Measurements from ENCODE around the gene LMAN1. TPM values are rescaled to one million over a fixed set of nuclear protein-coding genes. Genes with fewer than 3 reads are reported as not detected.

The LMAN1 gene
- total RNA-seq, 2 experiments from 2014 or later: 23.9 to 26.1 TPM

GRCh38 chr18:59278793-59279192, 80.3 kb downstream of the LMAN1 start:
- H3K4me3 Mint-ChIP-seq: no peak overlapping the region
- no peak for ATAC-seq (ENCODE audit: poor library complexity)
- POLR2A ChIA-PET: no interaction called here
- H3K4me1 Mint-ChIP-seq (ENCODE audit: low read depth): no peaks in the 10 kb centered on the region
- TF ChIP-seq, protein P1, sequence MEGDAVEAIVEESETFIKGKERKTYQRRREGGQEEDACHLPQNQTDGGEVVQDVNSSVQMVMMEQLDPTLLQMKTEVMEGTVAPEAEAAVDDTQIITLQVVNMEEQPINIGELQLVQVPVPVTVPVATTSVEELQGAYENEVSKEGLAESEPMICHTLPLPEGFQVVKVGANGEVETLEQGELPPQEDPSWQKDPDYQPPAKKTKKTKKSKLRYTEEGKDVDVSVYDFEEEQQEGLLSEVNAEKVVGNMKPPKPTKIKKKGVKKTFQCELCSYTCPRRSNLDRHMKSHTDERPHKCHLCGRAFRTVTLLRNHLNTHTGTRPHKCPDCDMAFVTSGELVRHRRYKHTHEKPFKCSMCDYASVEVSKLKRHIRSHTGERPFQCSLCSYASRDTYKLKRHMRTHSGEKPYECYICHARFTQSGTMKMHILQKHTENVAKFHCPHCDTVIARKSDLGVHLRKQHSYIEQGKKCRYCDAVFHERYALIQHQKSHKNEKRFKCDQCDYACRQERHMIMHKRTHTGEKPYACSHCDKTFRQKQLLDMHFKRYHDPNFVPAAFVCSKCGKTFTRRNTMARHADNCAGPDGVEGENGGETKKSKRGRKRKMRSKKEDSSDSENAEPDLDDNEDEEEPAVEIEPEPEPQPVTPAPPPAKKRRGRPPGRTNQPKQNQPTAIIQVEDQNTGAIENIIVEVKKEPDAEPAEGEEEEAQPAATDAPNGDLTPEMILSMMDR (IDR thresholded peaks at IDR 0.05): no peak
- H3K27me3 Mint-ChIP-seq: peaks cover 88% of the 10 kb centered on the region
- CTCF ChIA-PET: interaction anchor here (1.4 kb wide), 1 partner anchor 123 kb away, joined by 4 read pairs; no protein-coding TSS in a partner anchor
- Histone ChIP-seq H3K9me3 (ENCODE audit: control insufficient read depth in 1 of 2, insufficient read depth in 1 of 2, low read length in 2 of 2) (peaks cover 0 to 9% of the 10 kb centered on the region in 2 experiments), H3K4me1 (ENCODE audit: insufficient read depth, low read length) (peaks cover 3% of the 10 kb centered on the region), H3K36me3 (ENCODE audit: insufficient read depth, low read length) (no peaks in the 10 kb centered on the region), H3K4me3 (ENCODE audit: low read length) (no peak overlapping the region), H3K27me3 (ENCODE audit: control insufficient read depth in 1 of 2, insufficient read depth in 2 of 2, low read length in 2 of 2) (peaks cover 54 to 80% of the 10 kb centered on the region in 2 experiments), H3K27ac (ENCODE audit: low read depth in 1 of 2, low read length in 2 of 2) (no peak overlapping the region)
- intact Hi-C loops (cut with DNase I, micrococcal nuclease): no loop called here
- DNase-seq: no peak
- H3K27ac Mint-ChIP-seq: no peak overlapping the region
- H3K9me3 Mint-ChIP-seq: no peaks in the 10 kb centered on the region
- no peaks in the 10 kb centered on the region for H3K36me3 Mint-ChIP-seq (ENCODE audit: low read depth)

Other genes starting within 250 kb of the LMAN1 start
- gene SEC11C, start 219.4 kb downstream of the LMAN1 start, total RNA-seq: 10 to 100 TPM; 42.0 to 44.1 TPM
- gene GRP, start 139.1 kb downstream of the LMAN1 start, total RNA-seq: not detected
- not detected for gene RAX, start 85.8 kb downstream of the LMAN1 start, total RNA-seq
- gene CPLX4, start 40.6 kb downstream of the LMAN1 start, total RNA-seq: not detected

Measured in CD4-positive, alpha-beta T cell (primary cell).